NCI-H187 (cell line): ENCODE data around the gene ERICH6B.

Experiments used
- DNase-seq, 2 experiments: peaks; one replicate each; lab custom pipeline; 2025; lab: John Stamatoyannopoulos, UW

The ERICH6B gene

DNA sequence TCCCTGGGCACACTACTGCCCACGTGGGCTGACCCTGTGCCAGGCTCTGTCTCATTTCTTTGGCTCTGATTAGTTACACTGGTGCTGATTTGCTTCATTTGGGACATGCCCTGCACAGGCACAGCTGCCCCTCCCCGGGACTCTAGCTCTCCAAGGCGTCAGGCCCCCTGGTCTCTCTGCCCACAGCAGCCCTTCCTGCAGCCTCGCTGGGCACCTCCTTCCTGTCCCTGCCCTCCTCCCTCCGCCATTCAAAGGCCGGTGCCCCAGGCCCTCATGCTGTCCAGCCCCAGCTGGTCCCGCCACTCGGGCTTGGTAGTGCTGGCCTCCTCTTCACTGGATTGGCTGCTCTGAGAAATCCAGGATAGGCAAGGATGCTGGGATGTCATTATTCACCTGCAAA lies 73.1 kb downstream of the ERICH6B start:
- DNase-seq, result no peak

- DNase-seq, result no peak
These were observed 73.7 kb downstream of the ERICH6B start for GRCh38 chr13:45541806-45542205.

DNA sequence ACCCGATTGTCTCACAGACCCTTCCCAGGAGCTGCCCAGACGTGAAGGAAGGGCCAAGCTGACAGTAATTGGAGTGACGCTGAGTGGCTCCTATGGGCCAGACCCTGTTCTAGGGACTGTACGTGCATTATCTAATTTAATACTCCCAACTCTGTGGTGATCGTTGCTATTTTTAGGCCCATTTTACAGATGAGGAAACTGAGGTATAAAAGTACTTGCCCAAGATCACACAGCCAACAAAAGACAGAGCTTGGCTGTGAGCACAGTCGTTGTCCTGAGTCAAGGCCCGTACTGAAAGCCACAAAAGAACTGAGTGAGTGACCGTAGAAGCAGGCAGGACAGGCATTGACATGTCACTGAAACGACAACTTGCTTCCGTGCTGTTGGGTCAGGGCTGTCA lies 74.7 kb downstream of the ERICH6B start:
- no peak for DNase-seq

GRCh38 chr13:45540195-45540594 lies 75.3 kb downstream of the ERICH6B start:
- DNase-seq, result no peak

- no peak for DNase-seq
These were observed 77.2 kb downstream of the ERICH6B start for GRCh38 chr13:45538382-45538781.

DNA sequence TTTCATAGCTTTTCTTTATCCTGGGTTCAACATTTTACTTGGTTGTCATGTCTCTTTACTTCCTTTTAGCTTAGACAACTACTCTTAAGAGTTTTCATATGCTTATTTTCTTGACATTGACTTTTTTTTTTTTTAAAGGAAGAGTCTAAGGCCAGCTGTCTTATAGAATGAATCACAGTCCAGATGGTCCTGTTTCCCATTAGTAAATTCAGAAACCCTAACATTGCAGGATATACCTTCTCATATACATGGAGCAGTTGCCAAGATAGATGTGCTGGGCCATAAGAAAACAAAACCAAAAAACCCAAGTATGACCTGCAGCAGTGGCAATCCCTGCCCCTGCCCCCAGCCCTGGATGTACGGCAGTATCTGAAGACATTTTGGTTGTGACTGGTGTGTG lies 78.0 kb downstream of the ERICH6B start:
- no peak for DNase-seq

DNA sequence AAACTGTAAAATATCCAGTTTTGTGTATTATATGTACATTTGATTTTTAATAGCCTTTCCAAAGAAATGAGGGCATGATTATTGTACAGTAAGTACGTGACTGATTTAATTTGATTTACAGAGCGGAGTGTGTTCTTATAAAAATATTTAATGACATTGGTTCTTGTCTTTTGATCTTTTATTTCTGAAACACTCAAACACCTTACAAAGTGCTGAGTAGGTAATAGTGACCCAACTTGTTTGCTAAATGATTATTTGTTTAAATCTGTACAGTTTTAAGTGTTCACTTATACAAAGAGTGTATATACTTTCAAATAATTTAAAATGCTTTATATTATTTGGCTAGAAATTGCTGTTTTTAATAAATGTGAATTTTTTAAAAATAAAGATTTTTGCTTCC lies 79.3 kb downstream of the ERICH6B start:
- no peak for DNase-seq

DNA sequence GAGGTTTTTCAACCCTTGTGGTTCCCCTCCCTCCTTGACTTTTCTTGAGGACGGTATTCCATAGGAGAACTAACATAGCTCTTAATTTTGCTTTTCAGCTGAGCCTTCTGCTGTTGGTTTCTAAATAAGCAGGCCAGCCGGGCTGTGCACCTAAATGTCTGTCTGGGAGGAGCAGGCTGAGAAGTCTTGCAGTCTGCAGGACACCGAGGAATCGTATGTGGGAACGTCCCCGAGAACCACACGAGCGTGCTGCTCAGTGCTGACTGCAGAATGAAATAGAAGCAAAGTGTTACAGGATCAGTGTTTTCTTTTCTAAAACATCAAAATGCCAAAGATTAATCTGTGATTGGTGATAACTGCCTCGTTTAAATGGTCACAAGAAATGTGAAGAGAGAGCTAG lies 80.9 kb downstream of the ERICH6B start:
- DNase-seq, result no peak

GRCh38 chr13:45529758-45530157 lies 85.8 kb downstream of the ERICH6B start:
- DNase-seq, result no peak

DNA sequence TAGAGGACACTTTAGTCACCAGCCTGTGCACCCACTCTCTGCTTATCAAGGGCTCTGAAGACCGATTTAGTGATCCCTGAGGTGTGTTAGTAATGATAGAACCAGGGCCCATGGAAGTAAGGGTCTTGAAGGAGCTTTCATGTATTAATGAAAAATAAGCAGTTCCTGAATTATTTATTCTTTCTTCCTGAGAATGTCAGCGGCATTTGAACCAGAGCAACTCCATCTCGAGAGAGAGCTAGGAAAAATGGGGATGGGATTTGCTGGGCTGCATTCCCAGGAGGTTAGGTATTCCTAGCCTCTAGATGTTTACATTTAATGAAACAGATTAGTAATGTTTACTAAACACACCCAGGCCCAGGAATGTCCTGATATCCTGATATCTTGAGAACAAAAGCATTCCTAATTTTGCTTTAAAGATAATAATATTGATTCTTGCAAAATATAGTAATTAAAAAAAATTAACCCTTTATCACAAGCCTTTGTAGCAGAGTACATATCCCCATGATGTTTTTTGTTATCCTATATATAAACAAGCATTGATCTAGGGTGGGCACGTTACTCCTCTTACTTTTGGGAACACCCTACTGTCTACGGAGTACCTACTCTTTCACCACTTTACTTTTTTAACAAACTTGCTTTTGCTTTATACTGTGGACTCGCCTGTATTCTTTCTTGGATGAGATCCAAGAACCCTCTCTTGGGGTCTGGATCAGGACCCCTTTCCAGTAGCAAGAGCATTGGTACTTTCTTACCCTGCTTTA lies 87.7 kb downstream of the ERICH6B start:
- DNase-seq, result no peak

- no peak for DNase-seq
These were observed 93.0 kb downstream of the ERICH6B start for GRCh38 chr13:45522571-45522970.

GRCh38 chr13:45521297-45521696 lies 94.2 kb downstream of the ERICH6B start:
- DNase-seq, result no peak

GRCh38 chr13:45519493-45519892 lies 96.0 kb downstream of the ERICH6B start:
- no peak for DNase-seq

- no peak for DNase-seq
These were observed 96.9 kb downstream of the ERICH6B start for GRCh38 chr13:45518525-45519245.

DNA sequence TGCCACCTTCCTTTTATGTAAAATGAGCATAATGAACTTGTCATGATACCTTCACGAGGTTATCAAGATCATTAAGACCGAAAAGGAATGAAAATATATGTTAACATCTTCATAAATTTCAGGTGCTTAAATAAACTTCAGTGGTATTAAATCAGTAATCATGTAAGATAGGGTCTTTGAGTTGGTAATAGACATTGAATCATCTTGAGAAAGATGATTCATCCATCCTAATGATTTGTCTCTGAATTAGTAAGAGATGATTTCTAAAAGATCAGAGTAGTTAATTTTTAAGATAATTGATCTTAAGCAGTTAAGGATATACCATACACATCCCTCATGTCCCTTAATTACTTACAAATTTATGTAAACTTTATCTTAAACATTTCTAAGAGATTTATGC lies 98.8 kb downstream of the ERICH6B start:
- no peak for DNase-seq

- no peak for DNase-seq
These were observed 103.4 kb downstream of the ERICH6B start for GRCh38 chr13:45512098-45512496.

DNA sequence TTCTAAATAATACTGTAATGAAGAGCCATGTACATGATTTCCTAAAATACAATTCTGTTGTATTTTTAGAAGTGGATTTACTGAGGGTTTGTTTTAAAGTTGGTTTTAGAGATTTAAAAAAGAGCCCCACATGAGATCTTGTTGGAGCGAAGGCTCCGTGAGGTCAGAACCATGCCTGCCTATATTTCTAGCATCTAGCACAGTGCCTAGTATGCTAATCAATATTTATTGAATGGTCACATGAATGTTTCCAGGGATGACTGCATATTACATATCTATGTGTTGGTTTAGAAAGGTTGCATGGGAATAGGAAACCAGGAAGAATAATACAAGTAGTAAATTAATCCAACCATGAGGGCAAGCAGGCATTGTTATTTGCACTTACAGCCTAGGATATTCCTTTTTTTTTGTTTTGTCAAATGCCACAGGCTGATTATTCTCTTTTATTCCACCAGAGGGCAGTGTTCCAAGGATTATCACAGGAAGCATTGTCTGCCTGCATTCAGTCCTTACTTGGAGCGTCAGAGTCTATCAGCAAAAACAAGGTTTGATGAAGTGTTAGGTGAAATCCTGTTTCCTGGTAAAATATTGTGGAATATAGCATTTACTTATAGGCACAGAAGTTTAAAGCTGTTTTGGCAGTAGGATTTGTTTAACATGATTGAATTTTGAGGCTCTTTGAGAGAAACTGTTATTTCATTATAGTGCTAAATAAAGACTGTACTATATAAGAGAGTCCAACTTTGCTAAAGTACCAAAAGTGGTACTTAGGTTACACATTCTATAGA lies 104.0 kb downstream of the ERICH6B start:
- DNase-seq, result peak in 1 of 2 experiments; percentile 37

GRCh38 chr13:45510672-45511071 lies 104.9 kb downstream of the ERICH6B start:
- no peak for DNase-seq

DNA sequence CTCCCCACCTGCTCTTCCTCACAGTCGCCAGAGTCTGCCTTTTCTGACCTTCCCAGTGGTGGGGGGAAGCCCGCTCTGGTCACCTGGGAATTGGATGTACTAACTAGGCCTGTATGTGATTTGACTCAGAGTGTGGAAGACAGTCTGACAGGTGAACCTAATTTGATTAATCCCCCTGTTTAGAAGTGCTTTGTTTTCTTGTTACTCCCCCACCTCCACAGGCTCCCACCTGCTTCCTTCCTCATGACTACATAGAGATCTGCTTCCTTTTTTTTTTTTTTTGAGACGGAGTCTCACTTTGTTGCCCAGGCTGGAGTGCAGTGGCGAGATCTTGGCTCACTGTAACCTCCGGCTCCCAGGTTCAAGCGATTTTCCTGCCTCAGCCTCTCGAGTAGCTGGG lies 106.8 kb downstream of the ERICH6B start:
- no peak for DNase-seq

- DNase-seq, result no peak
These were observed 108.7 kb downstream of the ERICH6B start for GRCh38 chr13:45506811-45507210.

DNA sequence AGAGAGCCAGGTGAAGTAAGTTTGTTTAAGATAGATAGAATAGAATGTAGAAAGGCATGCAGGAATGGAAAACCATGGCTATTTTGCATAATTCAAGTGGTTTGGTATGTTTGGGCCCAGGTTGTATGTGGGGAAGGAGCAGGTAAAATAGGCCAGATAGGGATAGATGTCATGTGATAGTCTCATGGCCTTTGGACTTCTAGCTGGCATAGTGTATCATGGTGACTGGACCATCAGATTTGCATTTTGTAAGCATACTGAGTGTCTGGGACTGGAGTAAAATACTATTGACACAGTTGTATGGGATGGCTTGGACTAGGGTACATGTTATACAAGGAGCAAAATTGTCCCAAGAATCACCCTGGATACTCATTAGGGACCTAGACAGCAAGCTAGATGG lies 111.9 kb downstream of the ERICH6B start:
- DNase-seq, result no peak

DNA sequence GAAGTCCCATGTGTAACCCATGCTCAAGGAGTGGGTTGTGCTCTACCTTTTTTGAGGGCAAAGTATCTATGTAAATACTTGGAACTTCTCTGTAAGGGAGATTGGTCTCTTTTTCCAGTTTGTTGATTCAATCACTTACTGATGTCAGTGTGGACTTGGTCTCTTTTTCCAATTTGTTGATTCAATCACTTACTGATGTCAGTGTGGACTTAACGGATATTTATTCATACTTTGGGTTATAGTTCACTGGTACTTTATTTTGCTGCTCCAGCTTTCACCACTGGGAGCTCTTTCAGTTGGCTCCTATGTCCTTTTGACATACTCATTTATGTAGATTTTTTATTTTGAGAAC lies 114.4 kb downstream of the ERICH6B start:
- no peak for DNase-seq
